Caco-2 (cell line): ENCODE measurements around the gene CES1. TPM values are rescaled to one million over a fixed set of nuclear protein-coding genes. Genes with fewer than 3 reads are reported as not detected.

Source experiments
- BruUV-seq: library from RNA; stranded (reverse); fragments of 400-500 nt; replicated peaks from 2 replicates; lab custom pipeline; 2021; lab: Mats Ljungman, UMichigan
- CTCF ChIA-PET: fragments of 300-600 bp; sonication (Branson Sonifier 250); formaldehyde crosslinking; loops from one replicate; lab custom pipeline; 2022; ENCODE audit warnings: antibody characterized with exemption; lab: Charles Lee
- POLR2A ChIA-PET: fragments of 300-600 bp; sonication (Branson Sonifier 250); formaldehyde crosslinking; loops from one replicate; lab custom pipeline; 2022; ENCODE audit warnings: antibody characterized with exemption; lab: Charles Lee
- DNase-seq, 2 experiments: peaks; one replicate each; pipeline versions ENCODE4 v3.0.0 to v3.0.0-alpha.2; 2020 to 2022
- H3K27me3 ChIP-seq: replicated peaks from 2 replicates; pipeline ENCODE4 v1.6.0; 2011; ENCODE audit warnings: low read length; ENCODE audit not compliant: control insufficient read depth, insufficient read depth
- H3K36me3 ChIP-seq: 2 replicates; pipeline ENCODE4 v1.5.1; 2011; ENCODE audit warnings: low read length; ENCODE audit not compliant: control insufficient read depth, insufficient read depth
- H3K4me1 ChIP-seq: fragments of 250-450 bp; sonication (Bioruptor Pico); 2 replicates; pipeline ENCODE4 v1.5.1; 2020; ENCODE audit warnings: mild to moderate bottlenecking
- H3K4me3 ChIP-seq: 2 replicates; pipeline ENCODE4 v1.5.1; 2011; ENCODE audit warnings: low read depth, mild to moderate bottlenecking, control low read depth, low read length
- H3K9me3 ChIP-seq: fragments of 250-450 bp; sonication (Bioruptor Pico); 2 replicates; pipeline ENCODE4 v1.5.1; 2020; ENCODE audit warnings: mild to moderate bottlenecking, moderate library complexity
- H3K27ac Mint-ChIP-seq: one replicate; pipeline ENCODE4 v1.8.0; 2022; ENCODE audit warnings: mixed read lengths; ENCODE audit not compliant: unreplicated experiment
- H3K27me3 Mint-ChIP-seq: one replicate; pipeline ENCODE4 v1.8.0; 2022; ENCODE audit warnings: mixed read lengths; ENCODE audit not compliant: insufficient read depth, unreplicated experiment
- H3K36me3 Mint-ChIP-seq: one replicate; pipeline ENCODE4 v1.8.0; 2022; ENCODE audit warnings: mild to moderate bottlenecking, mixed read lengths; ENCODE audit not compliant: insufficient read depth, unreplicated experiment
- H3K4me1 Mint-ChIP-seq: one replicate; pipeline ENCODE4 v1.8.0; 2022; ENCODE audit warnings: low read depth, mixed read lengths; ENCODE audit not compliant: unreplicated experiment
- H3K4me3 Mint-ChIP-seq: one replicate; pipeline ENCODE4 v1.8.0; 2022; ENCODE audit warnings: mild to moderate bottlenecking, moderate library complexity, mixed read lengths; ENCODE audit not compliant: unreplicated experiment
- H3K9me3 Mint-ChIP-seq: one replicate; pipeline ENCODE4 v1.8.0; 2022; ENCODE audit warnings: mixed read lengths; ENCODE audit not compliant: unreplicated experiment
- CTCF ChIP-seq, 2 experiments: fragments of 200-600 bp in 1 of 2; IDR thresholded peaks; 1 replicate in 1 of 2; 2 replicates in 1 of 2; pipeline versions ENCODE4 v1.5.1 to v1.8.0; 2011 to 2022; ENCODE audit warnings: antibody characterized with exemption in 1 of 2, control low read depth in 1 of 2, inconsistent platforms in 1 of 2, low read depth in 1 of 2, low read length in 1 of 2, mild to moderate bottlenecking in 1 of 2, moderate library complexity in 1 of 2; ENCODE audit not compliant: insufficient read depth in 1 of 2, severe bottlenecking in 1 of 2, unreplicated experiment in 1 of 2
- intact Hi-C: fragments of 100-400 bp; cut with micrococcal nuclease; formaldehyde crosslinking; loops from one replicate; pipeline ENCODE4 v1.10.0; 2022; ENCODE audit not compliant: unreplicated experiment
- total RNA-seq: library from RNA; stranded (reverse); gene quantifications from 2 replicates; pipeline ENCODE4 v1.2.3, GENCODE V29; 2022

The CES1 gene
- total RNA-seq, 1 experiment from 2014 or later, result 97.4 TPM

- Mint-ChIP-seq H3K27me3 (no peaks in the 10 kb centered on the region), H3K27ac (no peak overlapping the region), H3K4me1 (no peaks in the 10 kb centered on the region), H3K4me3 (no peak overlapping the region), H3K9me3 (no peaks in the 10 kb centered on the region), H3K36me3 (no peaks in the 10 kb centered on the region)
- ChIA-PET POLR2A (no interaction called here), CTCF (no interaction called here)
- no peaks in the 10 kb centered on the region for H3K9me3 ChIP-seq
- H3K4me1 ChIP-seq, result no peaks in the 10 kb centered on the region
- no TSS peak for BruUV-seq
- no peak for DNase-seq
- H3K27me3 ChIP-seq, result no peaks in the 10 kb centered on the region
- H3K4me3 ChIP-seq, result no peak overlapping the region
- TF ChIP-seq CTCF (IDR thresholded peaks at IDR 0.05; ENCODE audit: insufficient read depth in 1 of 2, low read depth in 1 of 2, low read length in 1 of 2, severe bottlenecking in 1 of 2, unreplicated experiment in 1 of 2), result no peak
- intact Hi-C loops, result no loop called here
- no peaks in the 10 kb centered on the region for H3K36me3 ChIP-seq
Observed at GRCh38 chr16:55812951-55813350, 19.9 kb downstream of the CES1 start.

GRCh38 chr16:55811811-55812210, 21.1 kb downstream of the CES1 start:
- H3K4me3 ChIP-seq, result no peak overlapping the region
- POLR2A ChIA-PET, result no interaction called here

GRCh38 chr16:55810451-55810961, 22.4 kb downstream of the CES1 start:
- peak in 1 of 2 experiments; percentile 10 for DNase-seq
- ChIA-PET POLR2A (no interaction called here), CTCF (no interaction called here)
- no peak overlapping the region for H3K4me3 ChIP-seq
- no peak for TF ChIP-seq CTCF (IDR thresholded peaks at IDR 0.05; ENCODE audit: insufficient read depth in 1 of 2, low read depth in 1 of 2, low read length in 1 of 2, severe bottlenecking in 1 of 2, unreplicated experiment in 1 of 2)
- H3K4me1 ChIP-seq, result no peaks in the 10 kb centered on the region
- H3K27ac Mint-ChIP-seq, result no peak overlapping the region
- no peaks in the 10 kb centered on the region for H3K9me3 ChIP-seq
- H3K27me3 ChIP-seq, result no peaks in the 10 kb centered on the region
- H3K4me3 Mint-ChIP-seq, result no peak overlapping the region
- intact Hi-C loops, result no loop called here
- H3K36me3 ChIP-seq, result no peaks in the 10 kb centered on the region
- H3K36me3 Mint-ChIP-seq, result no peaks in the 10 kb centered on the region
- no peaks in the 10 kb centered on the region for H3K4me1 Mint-ChIP-seq
- no peaks in the 10 kb centered on the region for H3K27me3 Mint-ChIP-seq
- BruUV-seq, result no TSS peak
- no peaks in the 10 kb centered on the region for H3K9me3 Mint-ChIP-seq

More at GRCh38 chr16:55811811-55812210, 21.1 kb downstream of the CES1 start:
- H3K27me3 Mint-ChIP-seq, result no peaks in the 10 kb centered on the region
- H3K4me1 ChIP-seq, result no peaks in the 10 kb centered on the region
- H3K36me3 ChIP-seq, result no peaks in the 10 kb centered on the region
- no peak for TF ChIP-seq CTCF (IDR thresholded peaks at IDR 0.05; ENCODE audit: insufficient read depth in 1 of 2, low read depth in 1 of 2, low read length in 1 of 2, severe bottlenecking in 1 of 2, unreplicated experiment in 1 of 2)
- H3K4me3 Mint-ChIP-seq, result no peak overlapping the region
- CTCF ChIA-PET, result no interaction called here
- H3K4me1 Mint-ChIP-seq, result no peaks in the 10 kb centered on the region
- no peak for DNase-seq
- H3K36me3 Mint-ChIP-seq, result no peaks in the 10 kb centered on the region
- no peaks in the 10 kb centered on the region for H3K9me3 ChIP-seq
- H3K9me3 Mint-ChIP-seq, result no peaks in the 10 kb centered on the region
- no peak overlapping the region for H3K27ac Mint-ChIP-seq
- intact Hi-C loops, result no loop called here
- BruUV-seq, result no TSS peak
- no peaks in the 10 kb centered on the region for H3K27me3 ChIP-seq
